Measurements from ENCODE around the gene ZNRF3. TPM values are rescaled to one million over a fixed set of nuclear protein-coding genes. Genes with fewer than 3 reads are reported as not detected.

The ZNRF3 gene
- total RNA-seq, 1 donor from 2014 or later = 23.1 TPM

DNA sequence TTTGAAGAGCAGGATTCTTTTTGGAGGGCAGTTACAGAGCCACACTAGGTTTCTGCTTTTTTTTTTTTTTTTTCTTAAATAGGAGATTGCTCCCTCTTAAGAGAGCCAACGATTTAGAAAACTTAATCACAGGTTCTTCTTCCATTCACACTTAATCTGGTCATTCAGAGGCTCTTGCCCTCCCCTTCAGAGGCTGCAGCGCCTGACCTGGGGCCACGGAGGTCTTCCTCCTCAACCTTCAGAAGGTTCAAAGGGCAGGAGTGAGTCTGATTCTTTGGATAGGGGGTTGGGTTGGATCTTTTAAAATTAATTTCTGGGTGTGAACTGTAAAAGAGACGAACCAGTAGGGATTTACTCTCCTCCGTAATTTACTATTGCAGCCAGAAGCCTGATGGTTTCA, 57.1 kb downstream of the ZNRF3 start:
- Mint-ChIP-seq H3K27ac (peak overlapping the region; percentile 26), H3K4me1 (ENCODE audit: unreplicated experiment) (peaks cover 67% of the 10 kb centered on the region)

DNA sequence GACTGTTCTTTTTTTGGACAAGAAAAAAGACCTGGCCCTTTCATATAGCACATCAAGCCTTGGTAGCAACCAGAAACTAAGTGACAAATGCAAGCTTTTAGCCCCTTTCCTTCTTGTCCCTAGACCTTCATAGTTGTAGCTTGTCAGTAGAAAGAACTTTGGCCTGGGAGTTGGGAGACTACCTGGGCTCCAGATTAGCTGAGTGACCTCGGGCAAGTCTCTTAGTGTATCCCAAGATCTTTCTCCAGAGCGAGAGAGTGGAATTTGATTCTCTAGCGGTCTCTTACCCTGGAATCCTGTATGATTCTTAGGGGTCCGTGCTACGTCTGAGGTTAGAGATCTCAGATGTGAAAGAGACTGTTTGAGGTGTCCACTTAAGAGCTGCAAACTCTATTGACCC, 59.0 kb downstream of the ZNRF3 start:
- peak overlapping the region; percentile 73 for H3K27ac Mint-ChIP-seq
- no peaks in the 10 kb centered on the region for H3K27me3 Mint-ChIP-seq
- H3K36me3 Mint-ChIP-seq = peaks cover 23% of the 10 kb centered on the region
- no peak for DNase-seq (ENCODE audit: extremely low spot score, unreplicated experiment)
- H3K4me3 Mint-ChIP-seq = no peak overlapping the region
- H3K9me3 Mint-ChIP-seq = peaks cover 13% of the 10 kb centered on the region
- peaks cover 51% of the 10 kb centered on the region for H3K4me1 Mint-ChIP-seq (ENCODE audit: unreplicated experiment)
- TF ChIP-seq, protein P1, sequence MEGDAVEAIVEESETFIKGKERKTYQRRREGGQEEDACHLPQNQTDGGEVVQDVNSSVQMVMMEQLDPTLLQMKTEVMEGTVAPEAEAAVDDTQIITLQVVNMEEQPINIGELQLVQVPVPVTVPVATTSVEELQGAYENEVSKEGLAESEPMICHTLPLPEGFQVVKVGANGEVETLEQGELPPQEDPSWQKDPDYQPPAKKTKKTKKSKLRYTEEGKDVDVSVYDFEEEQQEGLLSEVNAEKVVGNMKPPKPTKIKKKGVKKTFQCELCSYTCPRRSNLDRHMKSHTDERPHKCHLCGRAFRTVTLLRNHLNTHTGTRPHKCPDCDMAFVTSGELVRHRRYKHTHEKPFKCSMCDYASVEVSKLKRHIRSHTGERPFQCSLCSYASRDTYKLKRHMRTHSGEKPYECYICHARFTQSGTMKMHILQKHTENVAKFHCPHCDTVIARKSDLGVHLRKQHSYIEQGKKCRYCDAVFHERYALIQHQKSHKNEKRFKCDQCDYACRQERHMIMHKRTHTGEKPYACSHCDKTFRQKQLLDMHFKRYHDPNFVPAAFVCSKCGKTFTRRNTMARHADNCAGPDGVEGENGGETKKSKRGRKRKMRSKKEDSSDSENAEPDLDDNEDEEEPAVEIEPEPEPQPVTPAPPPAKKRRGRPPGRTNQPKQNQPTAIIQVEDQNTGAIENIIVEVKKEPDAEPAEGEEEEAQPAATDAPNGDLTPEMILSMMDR (conservative IDR thresholded peaks at IDR 0.05) = no peak

More for the DNA sequence above, 57.1 kb downstream of the ZNRF3 start:
- Mint-ChIP-seq H3K27me3 (no peaks in the 10 kb centered on the region), H3K9me3 (no peaks in the 10 kb centered on the region), H3K36me3 (peaks cover 6% of the 10 kb centered on the region), H3K4me3 (peak overlapping the region; percentile 43)
- DNase-seq (ENCODE audit: extremely low spot score, unreplicated experiment) = no peak
- TF ChIP-seq, protein P1 (conservative IDR thresholded peaks at IDR 0.05) = no peak

DNA sequence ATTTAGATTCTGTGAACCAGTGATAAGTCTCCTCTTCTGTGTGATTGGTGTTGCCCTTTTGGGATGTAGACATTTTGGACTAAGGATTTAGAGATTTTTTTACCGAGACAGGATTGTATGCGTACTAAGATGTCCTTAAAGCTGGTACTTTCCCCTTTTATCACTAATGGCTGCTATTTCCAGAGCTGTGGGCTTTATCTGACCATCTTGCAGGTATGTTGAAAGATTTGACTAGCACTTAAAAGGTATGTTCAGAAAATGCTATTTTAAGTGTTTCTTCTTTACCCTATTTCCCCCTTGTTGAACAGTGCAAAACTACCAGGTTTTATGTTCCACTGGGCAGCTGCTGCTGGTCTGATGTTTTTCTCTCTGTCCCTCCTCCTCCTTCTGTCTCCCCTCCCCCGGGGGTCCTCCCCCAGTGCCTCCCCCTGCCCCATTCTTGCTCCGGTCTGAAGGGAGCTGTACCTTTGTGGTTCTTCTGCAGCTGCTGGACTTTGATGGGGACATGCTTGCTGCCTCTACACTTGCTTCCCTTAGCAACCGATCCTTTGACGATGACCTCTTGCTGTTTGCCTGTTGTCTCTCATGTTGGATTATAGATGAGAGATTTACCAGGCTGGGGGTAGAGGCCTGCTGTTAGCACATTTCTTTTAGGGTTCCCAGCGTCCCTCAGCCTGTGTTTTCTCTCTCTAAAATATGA, 59.6 kb downstream of the ZNRF3 start:
- no peaks in the 10 kb centered on the region for H3K27me3 Mint-ChIP-seq
- peaks cover 26% of the 10 kb centered on the region for H3K36me3 Mint-ChIP-seq
- no peak for DNase-seq (ENCODE audit: extremely low spot score, unreplicated experiment)
- peaks cover 13% of the 10 kb centered on the region for H3K9me3 Mint-ChIP-seq
- TF ChIP-seq, protein P1 (conservative IDR thresholded peaks at IDR 0.05) = no peak
- peaks cover 47% of the 10 kb centered on the region for H3K4me1 Mint-ChIP-seq (ENCODE audit: unreplicated experiment)
- peak overlapping the region; percentile 75 for H3K4me3 Mint-ChIP-seq
- H3K27ac Mint-ChIP-seq = peak overlapping the region; percentile 73

DNA sequence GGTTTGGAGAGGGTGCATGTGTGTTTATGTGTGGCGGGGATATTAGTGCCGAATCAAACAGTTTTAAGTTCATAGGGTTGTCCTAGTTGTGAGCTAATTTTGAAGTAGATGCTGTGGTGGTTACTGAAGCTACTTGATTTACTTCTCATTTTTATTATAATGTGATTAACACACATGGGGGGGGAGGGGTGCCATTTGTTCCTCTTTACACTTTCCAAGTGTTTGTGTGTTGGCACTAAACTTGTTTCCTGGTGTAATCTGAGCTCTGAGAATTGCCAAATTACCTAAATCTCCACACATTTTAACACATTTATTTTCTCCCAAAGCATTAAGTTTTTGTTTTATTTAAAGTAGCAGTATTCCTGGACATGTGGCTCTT, 60.1 kb downstream of the ZNRF3 start:
- no peaks in the 10 kb centered on the region for H3K27me3 Mint-ChIP-seq
- TF ChIP-seq, protein P1 (conservative IDR thresholded peaks at IDR 0.05) = no peak
- H3K4me3 Mint-ChIP-seq = peak overlapping the region; percentile 75
- peak overlapping the region; percentile 73 for H3K27ac Mint-ChIP-seq
- H3K36me3 Mint-ChIP-seq = peaks cover 26% of the 10 kb centered on the region
- peaks cover 16% of the 10 kb centered on the region for H3K9me3 Mint-ChIP-seq
- peaks cover 44% of the 10 kb centered on the region for H3K4me1 Mint-ChIP-seq (ENCODE audit: unreplicated experiment)
- no peak for DNase-seq (ENCODE audit: extremely low spot score, unreplicated experiment)

GRCh38 chr22:28947125-28947524, 63.8 kb downstream of the ZNRF3 start:
- Mint-ChIP-seq H3K27me3 (no peaks in the 10 kb centered on the region), H3K4me3 (no peak overlapping the region), H3K4me1 (ENCODE audit: unreplicated experiment) (peaks cover 44% of the 10 kb centered on the region), H3K9me3 (peaks cover 18% of the 10 kb centered on the region), H3K27ac (no peak overlapping the region), H3K36me3 (peaks cover 26% of the 10 kb centered on the region)
- TF ChIP-seq, protein P1 (conservative IDR thresholded peaks at IDR 0.05) = no peak
- no peak for DNase-seq (ENCODE audit: extremely low spot score, unreplicated experiment)
